ENCODE measurements around the gene STH.

GRCh38 chr17:46037722-46038255 is 38.7 kb downstream of the STH start:
- no peak for TF ChIP-seq STAT5B (CRISPR knock-in tag; IDR thresholded peaks at IDR 0.05)
- no peak for TF ChIP-seq POLR2AphosphoS2 (IDR thresholded peaks at IDR 0.05; ENCODE audit: low read length)
- no peak for TF ChIP-seq TAF1 (IDR thresholded peaks at IDR 0.05; ENCODE audit: control insufficient read depth, extremely low read depth, insufficient read depth, low read length, severe bottlenecking)
- no peak for TF ChIP-seq POLR2AphosphoS5 (IDR thresholded peaks at IDR 0.05; ENCODE audit: control insufficient read depth, insufficient read depth, low read depth, low read length)
- TF ChIP-seq, protein P1, sequence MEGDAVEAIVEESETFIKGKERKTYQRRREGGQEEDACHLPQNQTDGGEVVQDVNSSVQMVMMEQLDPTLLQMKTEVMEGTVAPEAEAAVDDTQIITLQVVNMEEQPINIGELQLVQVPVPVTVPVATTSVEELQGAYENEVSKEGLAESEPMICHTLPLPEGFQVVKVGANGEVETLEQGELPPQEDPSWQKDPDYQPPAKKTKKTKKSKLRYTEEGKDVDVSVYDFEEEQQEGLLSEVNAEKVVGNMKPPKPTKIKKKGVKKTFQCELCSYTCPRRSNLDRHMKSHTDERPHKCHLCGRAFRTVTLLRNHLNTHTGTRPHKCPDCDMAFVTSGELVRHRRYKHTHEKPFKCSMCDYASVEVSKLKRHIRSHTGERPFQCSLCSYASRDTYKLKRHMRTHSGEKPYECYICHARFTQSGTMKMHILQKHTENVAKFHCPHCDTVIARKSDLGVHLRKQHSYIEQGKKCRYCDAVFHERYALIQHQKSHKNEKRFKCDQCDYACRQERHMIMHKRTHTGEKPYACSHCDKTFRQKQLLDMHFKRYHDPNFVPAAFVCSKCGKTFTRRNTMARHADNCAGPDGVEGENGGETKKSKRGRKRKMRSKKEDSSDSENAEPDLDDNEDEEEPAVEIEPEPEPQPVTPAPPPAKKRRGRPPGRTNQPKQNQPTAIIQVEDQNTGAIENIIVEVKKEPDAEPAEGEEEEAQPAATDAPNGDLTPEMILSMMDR (IDR thresholded peaks at IDR 0.05 in 2 of 3, conservative IDR thresholded peaks at IDR 0.05 in 1 of 3; ENCODE audit: insufficient read depth in 2 of 3, low read depth in 1 of 3, low read length in 3 of 3) = no peak

Measured in K562 (cell line).